H1 (cell line): ENCODE measurements around the gene PTPRD. TPM values are rescaled to one million over a fixed set of nuclear protein-coding genes. Genes with fewer than 3 reads are reported as not detected.

Source experiments
- CTCF ChIA-PET: fragments of 300-600 bp; sonication (Branson Sonifier 250); formaldehyde crosslinking; loops from one replicate; lab custom pipeline; 2021; ENCODE audit not compliant: partially characterized antibody; lab: Charles Lee
- POLR2A ChIA-PET: fragments of 300-600 bp; sonication (Branson Sonifier 250); formaldehyde crosslinking; loops from one replicate; lab custom pipeline; 2021; ENCODE audit warnings: inconsistent platforms; ENCODE audit not compliant: partially characterized antibody; lab: Charles Lee
- DNase-seq, 2 experiments: peaks; one replicate each; pipeline versions ENCODE4 v3.0.0 to v3.0.0-alpha.2; 2010 to 2022; ENCODE audit warnings: low spot score in 2 of 2, low read depth in 1 of 2, mixed read lengths in 1 of 2
- FAIRE-seq: peaks from 2 replicates; lab custom pipeline; 2011; peaks lifted over from hg19 to GRCh38; lab: Jason Lieb, UNC
- H2AFZ ChIP-seq: 2 replicates; pipeline ENCODE4 v1.8.1; 2012; ENCODE audit warnings: low read length, inconsistent platforms
- H2AK5ac ChIP-seq: 2 replicates; pipeline ENCODE4 v1.6.1; 2013; ENCODE audit warnings: low read depth, low read length
- H2BK120ac ChIP-seq: replicated peaks from 2 replicates; pipeline ENCODE3; 2013; ENCODE audit warnings: low read depth, low read length, inconsistent platforms
- H2BK12ac ChIP-seq: 2 replicates; pipeline ENCODE4 v1.6.1; 2013; ENCODE audit warnings: low read depth, low read length
- H2BK15ac ChIP-seq: 2 replicates; pipeline ENCODE4 v1.6.1; 2013; ENCODE audit warnings: low read length
- H2BK20ac ChIP-seq: 2 replicates; pipeline ENCODE4 v1.6.1; 2013; ENCODE audit warnings: low read length
- H2BK5ac ChIP-seq: 2 replicates; pipeline ENCODE4 v1.6.1; 2013; ENCODE audit warnings: low read depth, low read length
- H3K14ac ChIP-seq: 2 replicates; pipeline ENCODE4 v1.6.1; 2013; ENCODE audit warnings: inconsistent platforms; ENCODE audit not compliant: insufficient read length
- H3K18ac ChIP-seq: 2 replicates; pipeline ENCODE4 v1.6.1; 2013; ENCODE audit warnings: low read length; ENCODE audit errors: extremely low read depth
- H3K23ac ChIP-seq: 2 replicates; pipeline ENCODE4 v1.6.1; 2013; ENCODE audit warnings: inconsistent platforms; ENCODE audit not compliant: insufficient read length
- H3K23me2 ChIP-seq: 2 replicates; pipeline ENCODE4 v1.6.1; 2013; ENCODE audit warnings: low read depth, low read length
- H3K27ac ChIP-seq: 2 replicates; pipeline ENCODE4 v1.6.1; 2011; ENCODE audit warnings: low read depth, low read length, inconsistent platforms
- H3K27me3 ChIP-seq, 4 experiments: replicated peaks in 1 of 4; 1 replicate in 1 of 4; 2 replicates in 3 of 4; pipeline versions ENCODE4 v1.6.1 to v1.8.1; 2011 to 2013; ENCODE audit warnings: low read length in 3 of 4, mild to moderate bottlenecking in 3 of 4, inconsistent platforms in 2 of 4, mixed read lengths in 2 of 4, moderate library complexity in 1 of 4; ENCODE audit not compliant: control insufficient read depth in 3 of 4, insufficient read depth in 3 of 4; ENCODE audit errors: extremely low read depth in 1 of 4
- H3K36me3 ChIP-seq, 4 experiments: 2 replicates each; pipeline versions ENCODE4 v1.6.1 to v1.8.1; 2011 to 2013; ENCODE audit warnings: mild to moderate bottlenecking in 4 of 4, low read length in 3 of 4, moderate library complexity in 2 of 4, control low read depth in 1 of 4, inconsistent platforms in 1 of 4; ENCODE audit not compliant: insufficient read depth in 4 of 4, control insufficient read depth in 2 of 4
- H3K4ac ChIP-seq: replicated peaks from 2 replicates; pipeline ENCODE3; 2013; ENCODE audit warnings: low read length, low read depth, mixed read lengths, inconsistent platforms; ENCODE audit not compliant: insufficient read length
- H3K4me1 ChIP-seq, 4 experiments: replicated peaks in 1 of 4; 1 replicate in 1 of 4; 2 replicates in 3 of 4; pipeline versions ENCODE4 v1.6.1 to v1.8.1; 2011 to 2013; ENCODE audit warnings: low read length in 3 of 4, inconsistent platforms in 2 of 4, mixed read lengths in 1 of 4; ENCODE audit not compliant: insufficient read depth in 4 of 4, control insufficient read depth in 3 of 4
- H3K4me2 ChIP-seq, 2 experiments: 2 replicates each; pipeline versions ENCODE4 v1.6.1 to v1.8.1; 2011 to 2013; ENCODE audit warnings: low read depth in 2 of 2, low read length in 2 of 2, control low read depth in 1 of 2, inconsistent platforms in 1 of 2, mild to moderate bottlenecking in 1 of 2; ENCODE audit not compliant: insufficient read depth in 1 of 2
- H3K4me3 ChIP-seq, 4 experiments: fragments of 200-600, 300-600 bp in 1 of 4; sonication (generic), shearing (Covaris generic), sonication (Bioruptor Twin) in 1 of 4; 2 replicates each; pipeline versions ENCODE4 v1.5.1 to v1.8.1; 2011 to 2016; ENCODE audit warnings: low read length in 4 of 4, low read depth in 3 of 4, control low read depth in 2 of 4, inconsistent platforms in 2 of 4, mild to moderate bottlenecking in 2 of 4, mixed read lengths in 1 of 4, moderate library complexity in 1 of 4; ENCODE audit not compliant: insufficient read depth in 2 of 4; ENCODE audit errors: extremely low read depth in 1 of 4
- H3K56ac ChIP-seq: replicated peaks from 2 replicates; pipeline ENCODE3; 2013; ENCODE audit warnings: low read depth, mild to moderate bottlenecking, mixed read lengths, low read length, inconsistent platforms; ENCODE audit not compliant: insufficient read length
- H3K79me1 ChIP-seq: 2 replicates; pipeline ENCODE4 v1.6.1; 2013; ENCODE audit warnings: low read depth, low read length, control low read depth
- H3K79me2 ChIP-seq, 2 experiments: 2 replicates each; pipeline versions ENCODE4 v1.6.1 to v1.8.1; 2012 to 2013; ENCODE audit warnings: low read length in 2 of 2, mild to moderate bottlenecking in 2 of 2, inconsistent platforms in 1 of 2; ENCODE audit not compliant: insufficient read depth in 2 of 2, control insufficient read depth in 1 of 2
- H3K9ac ChIP-seq, 4 experiments: replicated peaks in 1 of 4; 1 replicate in 1 of 4; 2 replicates in 3 of 4; pipeline versions ENCODE4 v1.6.1 to v1.8.1; 2011 to 2013; ENCODE audit warnings: low read depth in 3 of 4, low read length in 3 of 4, control low read depth in 2 of 4, mild to moderate bottlenecking in 2 of 4, moderate library complexity in 2 of 4, inconsistent platforms in 1 of 4; ENCODE audit errors: extremely low read depth in 1 of 4
- H3K9me3 ChIP-seq, 2 experiments: 2 replicates each; pipeline versions ENCODE4 v1.6.1 to v1.8.1; 2012 to 2013; ENCODE audit warnings: mild to moderate bottlenecking in 2 of 2, moderate library complexity in 2 of 2, control low read depth in 1 of 2, inconsistent platforms in 1 of 2, low read depth in 1 of 2, low read length in 1 of 2, mixed read lengths in 1 of 2; ENCODE audit not compliant: insufficient read depth in 2 of 2
- H4K20me1 ChIP-seq, 2 experiments: replicated peaks in 1 of 2; 2 replicates each; pipeline versions ENCODE3 to v1.8.1; 2011 to 2013; ENCODE audit warnings: inconsistent platforms in 2 of 2, low read length in 2 of 2, mild to moderate bottlenecking in 1 of 2; ENCODE audit not compliant: insufficient read depth in 2 of 2, control insufficient read depth in 1 of 2
- H4K5ac ChIP-seq: 2 replicates; pipeline ENCODE4 v1.6.1; 2013; ENCODE audit warnings: low read length, low read depth, mixed read lengths, inconsistent platforms; ENCODE audit not compliant: insufficient read length
- H4K8ac ChIP-seq: 2 replicates; pipeline ENCODE4 v1.8.0; 2013; ENCODE audit warnings: mild to moderate bottlenecking, moderate library complexity, low read length, inconsistent platforms; ENCODE audit not compliant: insufficient read depth; ENCODE audit errors: extremely low read depth
- H4K91ac ChIP-seq: replicated peaks from 2 replicates; pipeline ENCODE3; 2013; ENCODE audit warnings: low read length, mixed read lengths, inconsistent platforms; ENCODE audit not compliant: insufficient read length
- CHD1 ChIP-seq: IDR thresholded peaks from 2 replicates; pipeline ENCODE4 v1.6.1; 2012; ENCODE audit warnings: low read depth, low read length, improper control_type of control experiment
- RNF2 ChIP-seq: fragments of 200-900, 300-1000 bp; sonication (generic); IDR thresholded peaks from 2 replicates; pipeline ENCODE4 v1.7.1; 2016; ENCODE audit warnings: borderline replicate concordance, low read depth, mild to moderate bottlenecking, antibody characterized with exemption, low read length; ENCODE audit not compliant: poor library complexity, severe bottlenecking; ENCODE audit errors: missing control alignments
- SP4 ChIP-seq: IDR thresholded peaks from 2 replicates; pipeline ENCODE4 v1.6.1; 2012; ENCODE audit warnings: low read length, inconsistent platforms
- SUZ12 ChIP-seq: fragments of 200-600 bp; sonication (generic); IDR thresholded peaks from 2 replicates; pipeline ENCODE4 v1.6.1; 2012; ENCODE audit warnings: mild to moderate bottlenecking, inconsistent platforms, low read length, moderate library complexity, mixed read lengths
- TCF12 ChIP-seq: IDR thresholded peaks from 2 replicates; pipeline ENCODE4 v1.6.1; 2011; ENCODE audit warnings: low read depth, mild to moderate bottlenecking, low read length
- ZNF274 ChIP-seq: IDR thresholded peaks from 2 replicates; pipeline ENCODE4 v1.7.0; 2012; ENCODE audit warnings: low read length, borderline replicate concordance; ENCODE audit errors: extremely low read depth
- WGBS, 2 experiments: shearing (Covaris generic) in 1 of 2; methylation state at CpG; one replicate each; pipeline versions ENCODE4 v1.1.6 to v1.1.7; 2013 to 2015; ENCODE audit warnings: low lambda C conversion rate in 2 of 2, mixed read lengths in 2 of 2, inconsistent platforms in 1 of 2, low coverage in 1 of 2, missing lambda C conversion rate in 1 of 2; ENCODE audit not compliant: insufficient replicate concordance in 2 of 2, insufficient coverage in 1 of 2, insufficient read length in 1 of 2; ENCODE audit errors: extremely low coverage in 1 of 2, missing lambda C conversion rate in 1 of 2; 5-methylcytosine and 5-hydroxymethylcytosine counted together
- polyA plus RNA-seq, 7 experiments: library from polyadenylated mRNA; depleted of rRNA in 3 of 7; stranded (reverse) in 5 of 7; unstranded in 2 of 7; fragments of >200 nt in 5 of 7; fragments of 200-250 nt in 2 of 7; gene quantifications; 1 replicate in 5 of 7; 2 replicates in 1 of 7; 4 replicates in 1 of 7; pipeline versions ENCODE4 v1.2.1 to v1.2.3, GENCODE V29; 2011 to 2013; ENCODE audit warnings: missing spikeins in 2 of 7, mixed read lengths in 2 of 7
- total RNA-seq: library from RNA; stranded (reverse); fragmentation: NEBNext Ultra II Directional; extraction: Animal tissue kit (Norgen Biotek cat#: 25700); gene quantifications from 2 replicates; pipeline ENCODE4 v1.2.1, GENCODE V29; 2021

PTPRD gene
- total and polyA plus RNA-seq, 2 of the 8 experiments (the other 6 are each of a cell fraction or from before 2014, with no cell fraction given), result 17.2 to 77.0 TPM

GRCh38 chr9:9122230-9122875, 1490.4 kb downstream of the PTPRD start:
- Histone ChIP-seq H2BK12ac (no peak overlapping the region), H3K4me1 (no peaks in the 10 kb centered on the region), H3K79me2 (no peaks in the 10 kb centered on the region), H3K79me1 (no peaks in the 10 kb centered on the region), H3K4me2 (no peak overlapping the region), H3K4me3 (no peak overlapping the region), H3K27ac (no peak overlapping the region), H3K23me2 (no peaks in the 10 kb centered on the region), H4K5ac (no peak overlapping the region), H3K9me3 (no peaks in the 10 kb centered on the region), H2BK5ac (no peak overlapping the region), H3K9ac (no peak overlapping the region), H4K8ac (no peak overlapping the region), H3K23ac (no peak overlapping the region), H2BK15ac (no peak overlapping the region), H3K4ac (no peak overlapping the region)
- POLR2A ChIA-PET, result no interaction called here
- FAIRE-seq, result no peak
- TF ChIP-seq ZNF274, result no peak
- no peak for TF ChIP-seq TCF12
- TF ChIP-seq RNF2, result no peak
- no peak for TF ChIP-seq SP4
- TF ChIP-seq SUZ12, result no peak
- no peak for TF ChIP-seq CHD1
- TF ChIP-seq, all 59 proteins: peak for 0
- H3K18ac ChIP-seq, result no peak overlapping the region
- H2AFZ ChIP-seq, result no peak overlapping the region
- no peak overlapping the region for H2BK20ac ChIP-seq
- H4K91ac ChIP-seq, result no peak overlapping the region
- H2AK5ac ChIP-seq, result no peak overlapping the region
- H3K27me3 ChIP-seq, result no peaks in the 10 kb centered on the region
- no peaks in the 10 kb centered on the region for H3K36me3 ChIP-seq
- 82% methylated on average over 3 of the region's 3 CpGs; no CpG with 5 or more reads in 1 of the 2 experiments for WGBS, 2 experiments
- no peak for DNase-seq
- H2BK120ac ChIP-seq, result no peak overlapping the region
- no peak overlapping the region for H3K14ac ChIP-seq
- CTCF ChIA-PET, result no interaction called here
- H3K56ac ChIP-seq, result no peak overlapping the region
- no peaks in the 10 kb centered on the region for H4K20me1 ChIP-seq
